ENCODE data around the gene ATP5F1E. TPM values are rescaled to one million over a fixed set of nuclear protein-coding genes. Genes with fewer than 3 reads are reported as not detected.

ATP5F1E gene
- total and polyA plus RNA-seq, 4 donors, result 18.4 to 88.8 (median 64.1) TPM

DNA sequence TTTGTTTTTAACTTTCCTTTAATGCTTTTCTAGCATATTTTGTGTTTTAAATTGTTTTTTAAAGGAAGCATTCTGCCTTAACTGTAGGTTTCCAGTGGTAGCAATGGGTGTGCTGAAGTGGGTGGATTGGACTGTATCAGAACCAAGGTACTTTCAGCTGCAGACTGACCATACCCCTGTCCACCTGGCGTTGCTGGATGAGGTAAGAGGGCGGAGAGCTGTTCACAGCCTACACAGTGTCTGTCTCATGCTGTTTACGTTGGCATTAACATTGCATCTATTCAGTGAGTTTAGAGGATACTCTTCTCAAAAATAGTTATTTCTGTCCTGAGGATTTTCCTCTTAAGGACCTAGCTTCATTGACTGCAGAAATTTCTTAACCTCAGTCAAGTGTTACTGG lies 39.2 kb downstream of the ATP5F1E start:
- TF ChIP-seq, protein P1, sequence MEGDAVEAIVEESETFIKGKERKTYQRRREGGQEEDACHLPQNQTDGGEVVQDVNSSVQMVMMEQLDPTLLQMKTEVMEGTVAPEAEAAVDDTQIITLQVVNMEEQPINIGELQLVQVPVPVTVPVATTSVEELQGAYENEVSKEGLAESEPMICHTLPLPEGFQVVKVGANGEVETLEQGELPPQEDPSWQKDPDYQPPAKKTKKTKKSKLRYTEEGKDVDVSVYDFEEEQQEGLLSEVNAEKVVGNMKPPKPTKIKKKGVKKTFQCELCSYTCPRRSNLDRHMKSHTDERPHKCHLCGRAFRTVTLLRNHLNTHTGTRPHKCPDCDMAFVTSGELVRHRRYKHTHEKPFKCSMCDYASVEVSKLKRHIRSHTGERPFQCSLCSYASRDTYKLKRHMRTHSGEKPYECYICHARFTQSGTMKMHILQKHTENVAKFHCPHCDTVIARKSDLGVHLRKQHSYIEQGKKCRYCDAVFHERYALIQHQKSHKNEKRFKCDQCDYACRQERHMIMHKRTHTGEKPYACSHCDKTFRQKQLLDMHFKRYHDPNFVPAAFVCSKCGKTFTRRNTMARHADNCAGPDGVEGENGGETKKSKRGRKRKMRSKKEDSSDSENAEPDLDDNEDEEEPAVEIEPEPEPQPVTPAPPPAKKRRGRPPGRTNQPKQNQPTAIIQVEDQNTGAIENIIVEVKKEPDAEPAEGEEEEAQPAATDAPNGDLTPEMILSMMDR (IDR thresholded peaks at IDR 0.05; ENCODE audit: control extremely low read depth, extremely low read depth), result no peak
- Histone ChIP-seq H3K27ac (ENCODE audit: low read depth in 1 of 2, low read length in 1 of 2) (no peak overlapping the region), H3K4me1 (ENCODE audit: control insufficient read depth in 5 of 5, insufficient read depth in 5 of 5, low read length in 5 of 5) (peaks cover 0 to 5% (median 0%) of the 10 kb centered on the region in 5 donors), H3K27me3 (ENCODE audit: control insufficient read depth in 3 of 3, insufficient read depth in 3 of 3, low read length in 2 of 3) (no peaks in the 10 kb centered on the region), H3K9ac (ENCODE audit: insufficient read depth in 1 of 2, low read length in 2 of 2) (no peak overlapping the region), H3K36me3 (ENCODE audit: control insufficient read depth in 4 of 4, insufficient read depth in 4 of 4, low read length in 4 of 4) (peaks cover 12 to 75% (median 57%) of the 10 kb centered on the region in 4 donors), H3K4me3 (no peak overlapping the region), H3K9me3 (ENCODE audit: control insufficient read depth in 4 of 4, insufficient read depth in 3 of 4, low read length in 3 of 4) (no peaks in the 10 kb centered on the region)
- ATAC-seq (ENCODE audit: insufficient read depth, low FRiP score) (no peak), DNase-seq (no peak)
- 81 to 93% methylated on average over 3 of the region's 3 CpGs for WGBS, 2 donors

DNA sequence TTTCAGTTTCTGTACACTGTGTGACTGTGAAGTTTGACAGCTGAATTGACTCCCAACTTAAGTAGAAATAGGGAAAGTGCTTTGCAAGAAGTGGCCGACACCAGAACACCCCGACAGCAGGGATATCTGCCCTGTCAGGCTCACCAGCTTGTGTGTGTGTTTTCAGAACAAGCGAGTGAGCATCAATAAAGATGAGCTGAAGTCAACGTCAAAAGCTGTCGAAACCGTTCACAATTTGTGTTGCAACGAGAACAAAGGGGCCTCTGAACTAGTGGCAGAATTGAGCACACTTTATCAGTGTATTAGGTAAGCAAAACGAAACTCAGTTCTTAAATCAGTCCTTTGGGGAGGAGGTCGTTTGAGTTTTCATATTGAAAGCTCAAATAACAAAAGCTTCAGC lies 40.4 kb downstream of the ATP5F1E start:
- ATAC-seq (ENCODE audit: insufficient read depth, low FRiP score) (no peak), DNase-seq (no peak)
- TF ChIP-seq, protein P1 (IDR thresholded peaks at IDR 0.05; ENCODE audit: control extremely low read depth, extremely low read depth), result no peak
- Histone ChIP-seq H3K4me1 (ENCODE audit: control insufficient read depth in 5 of 5, insufficient read depth in 5 of 5, low read length in 5 of 5) (peaks cover 0 to 5% (median 0%) of the 10 kb centered on the region in 5 donors), H3K9me3 (ENCODE audit: control insufficient read depth in 4 of 4, insufficient read depth in 3 of 4, low read length in 3 of 4) (no peaks in the 10 kb centered on the region), H3K27me3 (ENCODE audit: control insufficient read depth in 3 of 3, insufficient read depth in 3 of 3, low read length in 2 of 3) (no peaks in the 10 kb centered on the region), H3K4me3 (no peak overlapping the region), H3K27ac (ENCODE audit: low read depth in 1 of 2, low read length in 1 of 2) (no peak overlapping the region), H3K36me3 (ENCODE audit: control insufficient read depth in 4 of 4, insufficient read depth in 4 of 4, low read length in 4 of 4) (peaks cover 13 to 71% (median 57%) of the 10 kb centered on the region in 4 donors), H3K9ac (ENCODE audit: insufficient read depth in 1 of 2, low read length in 2 of 2) (no peak overlapping the region)
- 76% methylated on average over 9 of the region's 9 CpGs for WGBS, 2 donors

DNA sequence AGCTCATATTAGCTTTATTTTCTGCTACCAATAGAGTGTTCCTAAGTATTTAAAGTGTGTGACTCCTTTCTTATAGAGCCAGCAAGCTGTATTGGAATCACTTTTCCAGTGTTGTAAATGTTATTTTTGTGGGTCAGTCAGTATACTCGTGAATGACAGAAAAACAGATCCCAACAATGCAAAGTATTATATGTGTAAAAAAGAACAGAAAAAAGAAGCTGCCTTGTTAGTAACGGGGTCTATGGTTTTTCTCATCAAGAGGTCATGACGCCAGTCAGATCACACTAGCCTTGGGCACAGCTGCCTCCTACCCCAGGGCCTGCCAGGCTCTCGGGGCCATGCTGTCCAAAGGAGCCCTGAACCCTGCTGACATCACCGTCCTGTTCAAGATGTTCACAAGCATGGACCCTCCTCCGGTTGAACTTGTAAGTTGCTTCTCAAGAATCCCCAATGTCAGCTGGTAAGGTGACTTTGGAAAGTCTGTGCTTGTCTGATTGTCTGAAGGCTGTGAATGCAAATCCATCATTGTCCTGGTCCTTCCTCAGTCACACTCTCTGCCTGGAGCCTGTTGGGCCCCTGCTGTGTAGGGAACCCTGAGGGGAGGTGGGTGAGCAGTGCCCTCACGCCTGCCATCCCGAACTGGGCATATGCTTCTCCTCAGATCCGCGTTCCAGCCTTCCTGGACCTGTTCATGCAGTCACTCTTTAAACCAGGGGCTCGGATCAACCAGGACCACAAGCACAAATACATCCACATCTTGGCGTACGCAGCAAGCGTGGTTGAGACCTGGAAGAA lies 41.3 kb downstream of the ATP5F1E start:
- no peak for DNase-seq
- H3K36me3 ChIP-seq (ENCODE audit: control insufficient read depth in 4 of 4, insufficient read depth in 4 of 4, low read length in 4 of 4), result peaks cover 13 to 69% (median 56%) of the 10 kb centered on the region in 4 donors
- H3K27ac ChIP-seq (ENCODE audit: low read depth in 1 of 2, low read length in 1 of 2), result peak overlapping the region in 1 of 2 donors; percentile 28
- no peak overlapping the region for H3K4me3 ChIP-seq
- no peaks in the 10 kb centered on the region for H3K9me3 ChIP-seq (ENCODE audit: control insufficient read depth in 4 of 4, insufficient read depth in 3 of 4, low read length in 3 of 4)
- ATAC-seq (ENCODE audit: insufficient read depth, low FRiP score), result no peak
- no peaks in the 10 kb centered on the region for H3K27me3 ChIP-seq (ENCODE audit: control insufficient read depth in 3 of 3, insufficient read depth in 3 of 3, low read length in 2 of 3)
- WGBS, 2 donors, result 94 to 95% methylated on average over 14 of the region's 14 CpGs
- TF ChIP-seq, protein P1 (IDR thresholded peaks at IDR 0.05; ENCODE audit: control extremely low read depth, extremely low read depth), result no peak
- H3K9ac ChIP-seq (ENCODE audit: insufficient read depth in 1 of 2, low read length in 2 of 2), result no peak overlapping the region
- H3K4me1 ChIP-seq (ENCODE audit: control insufficient read depth in 5 of 5, insufficient read depth in 5 of 5, low read length in 5 of 5), result peaks cover 0 to 5% (median 0%) of the 10 kb centered on the region in 5 donors

Data from lung (tissue), 12 donors.